ENCODE data around the gene TNFRSF19.

TNFRSF19 gene

GRCh38 chr13:23612731-23613130, 42.5 kb downstream of the TNFRSF19 start:
- Histone ChIP-seq H3K36me3 (ENCODE audit: control insufficient read depth in 1 of 2, insufficient read depth in 2 of 2, low read depth in 1 of 2, low read length in 2 of 2) (peaks cover 0 to 3% of the 10 kb centered on the region in 2 experiments), H3K27ac (ENCODE audit: low read length, poor library complexity, severe bottlenecking) (no peak overlapping the region), H3K79me1 (replicated peaks; ENCODE audit: low read length, poor library complexity, severe bottlenecking) (peaks cover 2% of the 10 kb centered on the region), H2AK5ac (ENCODE audit: low read length, severe bottlenecking) (no peak overlapping the region), H3K27me3 (ENCODE audit: control insufficient read depth in 1 of 2, insufficient read depth in 1 of 2, low read length in 2 of 2) (peaks cover 0 to 16% of the 10 kb centered on the region in 2 experiments), H3K9ac (ENCODE audit: low read length) (no peak overlapping the region), H3K4ac (ENCODE audit: low read depth in 1 of 2, low read length in 2 of 2) (no peak overlapping the region), H3K4me3 (ENCODE audit: insufficient read depth in 1 of 2, low read depth in 1 of 2, low read length in 2 of 2) (no peak overlapping the region), H4K91ac (ENCODE audit: low read length) (no peak overlapping the region), H4K8ac (ENCODE audit: low read length) (no peak overlapping the region), H2BK120ac (ENCODE audit: low read depth, low read length) (no peak overlapping the region), H3K18ac (ENCODE audit: low read depth in 1 of 2, low read length in 2 of 2) (no peak overlapping the region), H3K14ac (ENCODE audit: low read length in 2 of 2) (no peak overlapping the region), H3K9me3 (ENCODE audit: control insufficient read depth, low read length) (no peaks in the 10 kb centered on the region), H2AFZ (ENCODE audit: low read depth, low read length) (no peak overlapping the region), H2BK12ac (ENCODE audit: low read length in 2 of 2) (no peak overlapping the region), H2BK5ac (ENCODE audit: low read depth, low read length, poor library complexity, severe bottlenecking) (no peak overlapping the region), H2BK15ac (ENCODE audit: low read depth, poor library complexity, severe bottlenecking) (no peak overlapping the region), H3K4me2 (ENCODE audit: low read length, poor library complexity, severe bottlenecking) (no peak overlapping the region), H3K4me1 (ENCODE audit: control insufficient read depth, insufficient read depth, low read depth, low read length) (peaks cover 17% of the 10 kb centered on the region), H3K23ac (ENCODE audit: low read length in 2 of 2) (no peak overlapping the region)
- WGBS, result 100% methylated on average over 1 of the region's 2 CpGs
- no peak for DNase-seq

GRCh38 chr13:23613596-23613995, 43.4 kb downstream of the TNFRSF19 start:
- no peak overlapping the region for H3K4ac ChIP-seq (ENCODE audit: low read depth in 1 of 2, low read length in 2 of 2)
- H3K27ac ChIP-seq (ENCODE audit: low read length, poor library complexity, severe bottlenecking), result no peak overlapping the region
- peaks cover 0 to 3% of the 10 kb centered on the region in 2 experiments for H3K36me3 ChIP-seq (ENCODE audit: control insufficient read depth in 1 of 2, insufficient read depth in 2 of 2, low read depth in 1 of 2, low read length in 2 of 2)
- 100% methylated on average over 3 of the region's 3 CpGs for WGBS
- H3K4me2 ChIP-seq (ENCODE audit: low read length, poor library complexity, severe bottlenecking), result no peak overlapping the region
- no peak overlapping the region for H3K9ac ChIP-seq (ENCODE audit: low read length)
- H2AK5ac ChIP-seq (ENCODE audit: low read length, severe bottlenecking), result no peak overlapping the region
- no peak overlapping the region for H3K14ac ChIP-seq (ENCODE audit: low read length in 2 of 2)
- H4K91ac ChIP-seq (ENCODE audit: low read length), result no peak overlapping the region
- H3K4me1 ChIP-seq (ENCODE audit: control insufficient read depth, insufficient read depth, low read depth, low read length), result peaks cover 17% of the 10 kb centered on the region
- H3K27me3 ChIP-seq (ENCODE audit: control insufficient read depth in 1 of 2, insufficient read depth in 1 of 2, low read length in 2 of 2), result peaks cover 0 to 16% of the 10 kb centered on the region in 2 experiments
- H3K18ac ChIP-seq (ENCODE audit: low read depth in 1 of 2, low read length in 2 of 2), result no peak overlapping the region
- H3K4me3 ChIP-seq (ENCODE audit: insufficient read depth in 1 of 2, low read depth in 1 of 2, low read length in 2 of 2), result no peak overlapping the region
- no peak overlapping the region for H2BK12ac ChIP-seq (ENCODE audit: low read length in 2 of 2)
- H2BK120ac ChIP-seq (ENCODE audit: low read depth, low read length), result no peak overlapping the region
- no peak overlapping the region for H2BK15ac ChIP-seq (ENCODE audit: low read depth, poor library complexity, severe bottlenecking)
- no peak for DNase-seq
- peaks cover 2% of the 10 kb centered on the region for H3K79me1 ChIP-seq (replicated peaks; ENCODE audit: low read length, poor library complexity, severe bottlenecking)
- no peak overlapping the region for H4K8ac ChIP-seq (ENCODE audit: low read length)
- no peaks in the 10 kb centered on the region for H3K9me3 ChIP-seq (ENCODE audit: control insufficient read depth, low read length)
- H3K23ac ChIP-seq (ENCODE audit: low read length in 2 of 2), result no peak overlapping the region
- no peak overlapping the region for H2AFZ ChIP-seq (ENCODE audit: low read depth, low read length)
- H2BK5ac ChIP-seq (ENCODE audit: low read depth, low read length, poor library complexity, severe bottlenecking), result no peak overlapping the region

GRCh38 chr13:23615395-23616081, 45.3 kb downstream of the TNFRSF19 start:
- no peak overlapping the region for H3K4me3 ChIP-seq (ENCODE audit: insufficient read depth in 1 of 2, low read depth in 1 of 2, low read length in 2 of 2)
- H3K27me3 ChIP-seq (ENCODE audit: control insufficient read depth in 1 of 2, insufficient read depth in 1 of 2, low read length in 2 of 2), result peaks cover 0 to 16% of the 10 kb centered on the region in 2 experiments
- H2AFZ ChIP-seq (ENCODE audit: low read depth, low read length), result no peak overlapping the region
- peak overlapping the region; percentile 81 for H2AK5ac ChIP-seq (ENCODE audit: low read length, severe bottlenecking)
- H4K91ac ChIP-seq (ENCODE audit: low read length), result no peak overlapping the region
- no peak for DNase-seq
- H3K79me1 ChIP-seq (replicated peaks; ENCODE audit: low read length, poor library complexity, severe bottlenecking), result peaks cover 2% of the 10 kb centered on the region
- no peak overlapping the region for H2BK120ac ChIP-seq (ENCODE audit: low read depth, low read length)
- H2BK12ac ChIP-seq (ENCODE audit: low read length in 2 of 2), result peak overlapping the region in 1 of 2 experiments; percentile 27
- no peaks in the 10 kb centered on the region for H3K9me3 ChIP-seq (ENCODE audit: control insufficient read depth, low read length)
- peak overlapping the region; percentile 88 for H2BK5ac ChIP-seq (ENCODE audit: low read depth, low read length, poor library complexity, severe bottlenecking)
- no peak overlapping the region for H3K4ac ChIP-seq (ENCODE audit: low read depth in 1 of 2, low read length in 2 of 2)
- WGBS, result 90% methylated on average over 13 of the region's 15 CpGs
- H2BK15ac ChIP-seq (ENCODE audit: low read depth, poor library complexity, severe bottlenecking), result no peak overlapping the region
- H3K18ac ChIP-seq (ENCODE audit: low read depth in 1 of 2, low read length in 2 of 2), result no peak overlapping the region
- H3K36me3 ChIP-seq (ENCODE audit: control insufficient read depth in 1 of 2, insufficient read depth in 2 of 2, low read depth in 1 of 2, low read length in 2 of 2), result peaks cover 0 to 3% of the 10 kb centered on the region in 2 experiments
- peaks cover 16% of the 10 kb centered on the region for H3K4me1 ChIP-seq (ENCODE audit: control insufficient read depth, insufficient read depth, low read depth, low read length)
- H3K27ac ChIP-seq (ENCODE audit: low read length, poor library complexity, severe bottlenecking), result peak overlapping the region; percentile 98
- H3K14ac ChIP-seq (ENCODE audit: low read length in 2 of 2), result no peak overlapping the region
- H3K4me2 ChIP-seq (ENCODE audit: low read length, poor library complexity, severe bottlenecking), result peak overlapping the region; percentile 48
- H3K9ac ChIP-seq (ENCODE audit: low read length), result no peak overlapping the region
- no peak overlapping the region for H3K23ac ChIP-seq (ENCODE audit: low read length in 2 of 2)
- H4K8ac ChIP-seq (ENCODE audit: low read length), result no peak overlapping the region

- no peak overlapping the region for H3K14ac ChIP-seq (ENCODE audit: low read length in 2 of 2)
- H3K79me1 ChIP-seq (replicated peaks; ENCODE audit: low read length, poor library complexity, severe bottlenecking), result peaks cover 2% of the 10 kb centered on the region
- H3K4me3 ChIP-seq (ENCODE audit: insufficient read depth in 1 of 2, low read depth in 1 of 2, low read length in 2 of 2), result no peak overlapping the region
- no peak for DNase-seq
- H3K4me1 ChIP-seq (ENCODE audit: control insufficient read depth, insufficient read depth, low read depth, low read length), result peaks cover 20% of the 10 kb centered on the region
- H3K4me2 ChIP-seq (ENCODE audit: low read length, poor library complexity, severe bottlenecking), result no peak overlapping the region
- no peak overlapping the region for H3K23ac ChIP-seq (ENCODE audit: low read length in 2 of 2)
- no peak overlapping the region for H4K8ac ChIP-seq (ENCODE audit: low read length)
- H2BK15ac ChIP-seq (ENCODE audit: low read depth, poor library complexity, severe bottlenecking), result no peak overlapping the region
- H3K9ac ChIP-seq (ENCODE audit: low read length), result no peak overlapping the region
- peaks cover 0 to 16% of the 10 kb centered on the region in 2 experiments for H3K27me3 ChIP-seq (ENCODE audit: control insufficient read depth in 1 of 2, insufficient read depth in 1 of 2, low read length in 2 of 2)
- H2AK5ac ChIP-seq (ENCODE audit: low read length, severe bottlenecking), result peak overlapping the region; percentile 45
- H3K36me3 ChIP-seq (ENCODE audit: control insufficient read depth in 1 of 2, insufficient read depth in 2 of 2, low read depth in 1 of 2, low read length in 2 of 2), result peaks cover 0 to 3% of the 10 kb centered on the region in 2 experiments
- H3K27ac ChIP-seq (ENCODE audit: low read length, poor library complexity, severe bottlenecking), result peak overlapping the region; percentile 98
- no peaks in the 10 kb centered on the region for H3K9me3 ChIP-seq (ENCODE audit: control insufficient read depth, low read length)
- H2BK5ac ChIP-seq (ENCODE audit: low read depth, low read length, poor library complexity, severe bottlenecking), result no peak overlapping the region
- no peak overlapping the region for H2BK12ac ChIP-seq (ENCODE audit: low read length in 2 of 2)
- H4K91ac ChIP-seq (ENCODE audit: low read length), result no peak overlapping the region
- no peak overlapping the region for H3K18ac ChIP-seq (ENCODE audit: low read depth in 1 of 2, low read length in 2 of 2)
- 79% methylated on average over 2 of the region's 2 CpGs for WGBS
- H3K4ac ChIP-seq (ENCODE audit: low read depth in 1 of 2, low read length in 2 of 2), result no peak overlapping the region
- H2BK120ac ChIP-seq (ENCODE audit: low read depth, low read length), result no peak overlapping the region
- no peak overlapping the region for H2AFZ ChIP-seq (ENCODE audit: low read depth, low read length)
These were observed 46.0 kb downstream of the TNFRSF19 start for GRCh38 chr13:23616228-23616627.

Data from mesenchymal stem cell (in vitro differentiated cells and primary cell).